Transverse colon (tissue), 4 donors: ENCODE measurements around the gene TAGAP. TPM values are rescaled to one million over a fixed set of nuclear protein-coding genes. Genes with fewer than 3 reads are reported as not detected.

Source experiments
- DNase-seq: peaks from one replicate; pipeline ENCODE4 v3.0.0-alpha.2; 2019
- H3K27ac ChIP-seq, 4 donors: fragments of 200-600 bp; sonication (generic); 2 replicates each; pipeline ENCODE4 v1.5.1; 2016 to 2018; ENCODE audit warnings: inconsistent platforms in 4 of 4
- H3K27me3 ChIP-seq: fragments of 200-600 bp; sonication (generic); 2 replicates; pipeline ENCODE4 v1.5.1; 2017; ENCODE audit warnings: inconsistent platforms
- H3K36me3 ChIP-seq, 4 donors: fragments of 200-600 bp; sonication (generic); 2 replicates each; pipeline ENCODE4 v1.5.1; 2017 to 2019; ENCODE audit warnings: inconsistent platforms in 4 of 4
- H3K4me1 ChIP-seq, 4 donors: fragments of 200-600 bp; sonication (generic); 2 replicates each; pipeline ENCODE4 v1.5.1; 2017 to 2020; ENCODE audit warnings: inconsistent platforms in 4 of 4
- H3K4me3 ChIP-seq, 4 donors: fragments of 200-600 bp; sonication (generic); 1 replicate in 1 of 4; 2 replicates in 3 of 4; pipeline versions ENCODE4 v1.5.1 to v1.6.1; 2017 to 2019; ENCODE audit warnings: inconsistent platforms in 4 of 4
- H3K9me3 ChIP-seq, 2 donors: fragments of 200-600 bp; sonication (generic); 2 replicates each; pipeline ENCODE4 v1.5.1; 2017 to 2019; ENCODE audit warnings: inconsistent platforms in 2 of 2
- EP300 ChIP-seq: sonication (generic); formaldehyde crosslinking; IDR thresholded peaks from one replicate; pipeline ENCODE4 v1.6.1; 2017; ENCODE audit warnings: antibody characterized with exemption, low read depth
- POLR2A ChIP-seq: fragments of 450-650 bp; IDR thresholded peaks from one replicate; pipeline ENCODE4 v1.6.1; 2016; ENCODE audit warnings: antibody characterized with exemption, mild to moderate bottlenecking, moderate library complexity
- POLR2AphosphoS5 ChIP-seq, 3 donors: sonication (generic); formaldehyde crosslinking; IDR thresholded peaks; one replicate each; pipeline ENCODE4 v1.6.1; 2016; ENCODE audit warnings: antibody characterized with exemption in 3 of 3
- WGBS, 2 donors: methylation state at CpG; one replicate each; pipeline ENCODE4 v1.1.5; 2018; ENCODE audit warnings: low coverage in 1 of 2; 5-methylcytosine and 5-hydroxymethylcytosine counted together
- in situ Hi-C, 4 donors: fragments of 200-750 bp; cut with MboI; loops; one replicate each; pipeline versions ENCODE4 v1.15.0 to v1.15.1; 2017; ENCODE audit warnings: low sequenced_read_pairs in 3 of 4, low pct_ligation_motif_present in 1 of 4, low pct_unique_long_range_greater_than_20kb in 1 of 4
- intact Hi-C: fragments of 100-400 bp; cut with DNase I; formaldehyde crosslinking; loops from one replicate; pipeline ENCODE4 v1.15.1; 2023; ENCODE audit warnings: low total_unique reads
- total RNA-seq, 4 donors: library from RNA; depleted of rRNA; stranded (reverse); fragments of >200 nt; gene quantifications; one replicate each; pipeline ENCODE4 v1.1.0, GENCODE V29; 2016
- TF ChIP-seq, protein P1 (sequence below), 5 experiments: fragments of 200-600 bp in 3 of 5; fragments of 450-650 bp in 2 of 5; sonication (generic) in 3 of 5; IDR thresholded peaks; 1 replicate in 2 of 5; 2 replicates in 3 of 5; pipeline ENCODE4 v1.5.1; 2016 to 2017; ENCODE audit warnings: antibody characterized with exemption in 5 of 5, inconsistent platforms in 3 of 5, mild to moderate bottlenecking in 2 of 5, moderate library complexity in 1 of 5

Gene TAGAP
- total RNA-seq, 4 donors from 2014 or later, result 5.1 to 10.3 (median 8.9) TPM

DNA sequence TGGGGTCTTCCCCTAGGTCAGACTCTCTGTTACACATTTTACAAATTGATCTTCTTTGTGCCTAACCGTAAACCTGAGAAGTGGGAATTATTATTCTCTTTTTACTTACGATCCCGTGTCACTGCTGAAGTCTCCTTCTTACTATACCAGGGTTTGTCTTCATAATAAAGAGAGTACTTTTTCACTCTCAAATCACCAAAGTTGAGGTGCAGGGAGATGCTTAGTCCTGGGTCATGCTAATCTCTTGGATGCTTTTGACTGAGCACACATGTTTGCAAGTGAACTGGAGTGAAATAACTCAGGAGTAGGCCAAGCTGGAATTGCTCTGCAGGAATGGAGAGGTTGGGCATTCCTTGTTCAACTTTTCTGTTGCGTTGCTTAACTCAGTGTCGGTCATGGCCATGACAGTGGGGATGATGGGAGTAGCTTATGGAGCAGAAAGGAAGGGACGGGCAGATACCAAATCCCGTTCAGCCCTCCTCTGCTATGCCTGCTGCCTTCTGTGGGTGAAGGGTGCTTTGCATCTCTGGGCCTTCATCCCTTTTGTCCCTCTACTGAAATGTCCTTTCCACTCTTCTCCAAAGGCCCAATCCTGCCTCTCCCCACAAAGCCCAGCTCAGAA is 15.2 kb upstream of the TAGAP start:
- WGBS, 2 donors, result 82 to 88% methylated on average over 7 of the region's 7 CpGs
- Histone ChIP-seq H3K4me3 (no peak overlapping the region), H3K4me1 (peaks cover 0 to 21% (median 0%) of the 10 kb centered on the region in 4 donors), H3K9me3 (no peaks in the 10 kb centered on the region), H3K27me3 (no peaks in the 10 kb centered on the region), H3K27ac (no peak overlapping the region), H3K36me3 (no peaks in the 10 kb centered on the region)
- DNase-seq, result no peak
- TF ChIP-seq EP300, result no peak
- TF ChIP-seq, protein P1, sequence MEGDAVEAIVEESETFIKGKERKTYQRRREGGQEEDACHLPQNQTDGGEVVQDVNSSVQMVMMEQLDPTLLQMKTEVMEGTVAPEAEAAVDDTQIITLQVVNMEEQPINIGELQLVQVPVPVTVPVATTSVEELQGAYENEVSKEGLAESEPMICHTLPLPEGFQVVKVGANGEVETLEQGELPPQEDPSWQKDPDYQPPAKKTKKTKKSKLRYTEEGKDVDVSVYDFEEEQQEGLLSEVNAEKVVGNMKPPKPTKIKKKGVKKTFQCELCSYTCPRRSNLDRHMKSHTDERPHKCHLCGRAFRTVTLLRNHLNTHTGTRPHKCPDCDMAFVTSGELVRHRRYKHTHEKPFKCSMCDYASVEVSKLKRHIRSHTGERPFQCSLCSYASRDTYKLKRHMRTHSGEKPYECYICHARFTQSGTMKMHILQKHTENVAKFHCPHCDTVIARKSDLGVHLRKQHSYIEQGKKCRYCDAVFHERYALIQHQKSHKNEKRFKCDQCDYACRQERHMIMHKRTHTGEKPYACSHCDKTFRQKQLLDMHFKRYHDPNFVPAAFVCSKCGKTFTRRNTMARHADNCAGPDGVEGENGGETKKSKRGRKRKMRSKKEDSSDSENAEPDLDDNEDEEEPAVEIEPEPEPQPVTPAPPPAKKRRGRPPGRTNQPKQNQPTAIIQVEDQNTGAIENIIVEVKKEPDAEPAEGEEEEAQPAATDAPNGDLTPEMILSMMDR (IDR thresholded peaks at IDR 0.05), result no peak
- no peak for TF ChIP-seq POLR2AphosphoS5 (IDR thresholded peaks at IDR 0.05)
- no peak for TF ChIP-seq POLR2A
- intact Hi-C loops, result no loop called here
- in situ Hi-C loops, result no loop called here

DNA sequence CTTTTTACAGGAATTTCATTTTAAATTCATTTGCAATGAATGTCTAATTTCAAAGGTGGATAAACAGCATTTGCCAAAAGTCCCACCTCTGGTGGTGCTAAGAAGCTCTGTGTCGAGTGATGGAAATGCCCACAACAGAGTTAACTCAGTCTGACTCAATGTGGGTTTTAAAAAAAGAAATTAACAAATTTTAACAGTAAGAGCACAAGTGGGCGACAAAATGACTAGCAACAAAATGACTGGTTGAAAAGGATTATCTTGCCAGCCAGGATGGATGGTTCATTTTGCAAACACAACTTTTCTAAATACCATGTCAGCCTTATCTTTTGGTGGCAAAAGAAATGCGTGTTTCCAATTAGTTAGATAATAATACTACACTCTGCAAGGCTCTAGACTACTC is 14.3 kb upstream of the TAGAP start:
- H3K9me3 ChIP-seq, result no peaks in the 10 kb centered on the region
- no peaks in the 10 kb centered on the region for H3K36me3 ChIP-seq
- H3K4me3 ChIP-seq, result no peak overlapping the region
- intact Hi-C loops, result no loop called here
- peaks cover 0 to 21% (median 0%) of the 10 kb centered on the region in 4 donors for H3K4me1 ChIP-seq
- WGBS, 2 donors, result 83 to 97% methylated on average over 3 of the region's 3 CpGs
- in situ Hi-C loops, result no loop called here
- H3K27ac ChIP-seq, result no peak overlapping the region
- no peak for TF ChIP-seq POLR2A
- TF ChIP-seq, protein P1 (IDR thresholded peaks at IDR 0.05), result no peak
- no peak for TF ChIP-seq EP300
- TF ChIP-seq POLR2AphosphoS5 (IDR thresholded peaks at IDR 0.05), result no peak
- H3K27me3 ChIP-seq, result no peaks in the 10 kb centered on the region
- DNase-seq, result no peak

DNA sequence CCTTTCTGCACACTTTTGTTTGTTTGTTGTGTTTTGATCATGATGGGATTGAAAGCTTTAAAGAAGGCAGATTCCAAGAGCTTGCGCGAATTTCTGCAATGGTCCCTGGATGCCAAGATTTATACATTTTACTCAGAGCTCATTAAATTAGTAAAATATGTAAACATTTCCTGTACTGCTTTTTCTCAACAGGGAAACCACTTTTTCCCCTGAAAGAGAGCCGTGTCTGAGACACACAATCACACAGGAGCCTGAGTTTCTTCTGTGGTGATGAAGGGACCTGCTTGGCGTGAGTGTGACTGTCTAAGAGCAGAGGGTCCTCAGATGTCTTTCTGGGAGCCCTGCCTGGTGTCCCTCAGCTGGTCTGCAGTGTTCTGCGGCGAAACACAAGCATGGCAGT is 12.1 kb upstream of the TAGAP start:
- DNase-seq, result no peak
- in situ Hi-C loops, result no loop called here
- no peaks in the 10 kb centered on the region for H3K9me3 ChIP-seq
- H3K27ac ChIP-seq, result no peak overlapping the region
- no peaks in the 10 kb centered on the region for H3K27me3 ChIP-seq
- intact Hi-C loops, result no loop called here
- WGBS, 2 donors, result 60 to 65% methylated on average over 4 to 6 of the region's 6 CpGs
- no peak overlapping the region for H3K4me3 ChIP-seq
- peaks cover 0 to 10% (median 0%) of the 10 kb centered on the region in 4 donors for H3K4me1 ChIP-seq
- no peaks in the 10 kb centered on the region for H3K36me3 ChIP-seq
- TF ChIP-seq, protein P1 (IDR thresholded peaks at IDR 0.05), result no peak
- TF ChIP-seq EP300 (no peak), POLR2A (no peak), POLR2AphosphoS5 (IDR thresholded peaks at IDR 0.05) (no peak)

DNA sequence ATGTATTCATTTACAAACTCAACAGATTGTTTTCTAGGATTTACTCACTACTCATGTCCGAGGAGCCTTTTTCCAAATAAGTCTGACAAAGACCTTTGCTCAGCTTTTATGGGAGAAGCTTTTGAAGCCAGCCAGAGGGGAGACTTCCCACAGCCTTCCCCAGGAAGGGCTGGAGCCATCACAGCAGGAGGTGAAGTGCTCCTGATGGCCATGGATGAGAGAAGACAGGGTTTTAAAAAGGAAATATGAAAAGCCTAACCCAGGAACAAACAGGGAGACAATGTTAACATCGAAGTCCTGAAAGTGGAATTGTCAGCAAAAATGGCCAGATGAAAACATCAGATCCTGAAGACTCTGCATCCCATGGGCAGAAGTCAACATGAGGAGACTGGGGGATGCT is 11.6 kb upstream of the TAGAP start:
- no peaks in the 10 kb centered on the region for H3K9me3 ChIP-seq
- 17 to 20% methylated on average over 2 of the region's 2 CpGs for WGBS, 2 donors
- no peak overlapping the region for H3K4me3 ChIP-seq
- TF ChIP-seq EP300, result no peak
- TF ChIP-seq, protein P1 (IDR thresholded peaks at IDR 0.05), result no peak
- no peak for TF ChIP-seq POLR2A
- TF ChIP-seq POLR2AphosphoS5 (IDR thresholded peaks at IDR 0.05), result no peak
- no peaks in the 10 kb centered on the region for H3K27me3 ChIP-seq
- intact Hi-C loops (no loop called here), in situ Hi-C loops (no loop called here)
- DNase-seq, result no peak
- H3K27ac ChIP-seq, result no peak overlapping the region
- H3K4me1 ChIP-seq, result peaks cover 0 to 8% (median 0%) of the 10 kb centered on the region in 4 donors
- H3K36me3 ChIP-seq, result no peaks in the 10 kb centered on the region
